Middle frontal gyrus (tissue), 1 donor: ENCODE data around the gene ALAS1.

Source experiments
- DNase-seq: peaks from one replicate; pipeline ENCODE4 v3.0.0-alpha.2; 2015; ENCODE audit warnings: low spot score; ENCODE audit errors: extremely low spot score

The ALAS1 gene

DNA sequence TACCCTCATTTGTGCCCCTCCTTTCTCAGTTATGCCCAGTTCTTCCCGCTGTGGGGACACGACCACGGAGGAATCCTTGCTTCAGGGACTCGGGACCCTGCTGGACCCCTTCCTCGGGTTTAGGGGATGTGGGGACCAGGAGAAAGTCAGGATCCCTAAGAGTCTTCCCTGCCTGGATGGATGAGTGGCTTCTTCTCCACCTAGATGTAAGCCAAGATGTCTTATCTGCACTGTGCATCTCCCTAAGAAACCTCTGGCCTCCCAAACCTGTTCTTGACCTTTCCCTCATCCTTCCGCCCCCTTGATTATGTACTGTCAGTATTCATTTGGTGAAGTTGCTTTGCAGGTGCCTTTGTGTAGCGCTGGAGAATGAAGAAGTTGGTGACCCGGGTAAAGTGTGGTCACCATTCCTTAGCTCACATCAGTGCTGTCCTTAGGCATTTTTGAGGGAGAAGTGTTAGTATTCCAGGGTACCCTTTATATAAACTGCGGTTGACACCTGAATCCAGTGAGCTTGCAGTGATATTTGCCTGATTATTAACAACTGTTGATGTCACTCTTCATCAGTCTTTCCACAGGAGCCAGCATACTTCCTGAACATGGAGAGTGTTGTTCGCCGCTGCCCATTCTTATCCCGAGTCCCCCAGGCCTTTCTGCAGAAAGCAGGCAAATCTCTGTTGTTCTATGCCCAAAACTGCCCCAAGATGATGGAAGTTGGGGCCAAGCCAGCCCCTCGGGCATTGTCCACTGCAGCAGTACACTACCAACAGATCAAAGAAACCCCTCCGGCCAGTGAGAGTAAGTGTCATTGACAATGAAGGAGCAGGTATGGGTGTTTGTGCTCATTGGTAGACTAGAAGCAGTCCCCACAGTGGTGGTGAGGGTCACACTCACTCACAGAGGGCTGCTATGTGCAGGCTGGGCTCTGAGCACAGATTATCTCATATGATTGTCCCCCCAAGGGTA, 966 bp downstream of the ALAS1 start:
- no peak for DNase-seq

DNA sequence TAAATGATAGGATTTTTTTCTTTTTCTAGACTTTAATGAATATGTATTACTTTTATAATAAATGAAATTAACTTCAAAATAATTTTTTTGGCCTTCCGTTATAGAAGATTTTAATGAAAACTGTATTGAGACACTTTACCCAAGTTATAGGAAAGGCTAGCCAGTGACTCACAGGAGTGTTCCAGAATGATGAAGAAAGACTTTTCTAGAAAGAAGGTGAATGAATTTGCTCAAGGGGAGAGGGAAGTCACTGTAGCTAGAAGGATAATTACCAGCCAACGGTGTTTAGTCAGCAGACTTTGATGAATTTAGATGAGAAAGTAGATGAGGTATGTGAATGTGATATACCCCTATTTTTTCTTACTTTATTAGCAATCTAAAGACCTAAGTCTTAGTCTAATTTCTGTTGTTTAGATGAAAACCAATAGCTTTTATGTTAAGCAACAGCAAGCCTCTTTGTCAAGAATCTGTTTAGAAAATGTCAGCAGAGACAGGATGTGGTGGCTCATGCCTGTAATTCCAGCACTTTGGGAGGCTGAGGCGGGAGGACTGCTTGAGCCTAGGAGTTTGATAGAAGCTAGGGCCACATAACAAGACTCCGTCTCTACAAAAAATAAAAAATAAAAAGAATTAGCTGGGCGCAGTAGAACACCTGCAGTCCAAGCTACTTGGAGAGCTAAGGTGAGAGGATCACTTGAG, 3.2 kb downstream of the ALAS1 start:
- no peak for DNase-seq

DNA sequence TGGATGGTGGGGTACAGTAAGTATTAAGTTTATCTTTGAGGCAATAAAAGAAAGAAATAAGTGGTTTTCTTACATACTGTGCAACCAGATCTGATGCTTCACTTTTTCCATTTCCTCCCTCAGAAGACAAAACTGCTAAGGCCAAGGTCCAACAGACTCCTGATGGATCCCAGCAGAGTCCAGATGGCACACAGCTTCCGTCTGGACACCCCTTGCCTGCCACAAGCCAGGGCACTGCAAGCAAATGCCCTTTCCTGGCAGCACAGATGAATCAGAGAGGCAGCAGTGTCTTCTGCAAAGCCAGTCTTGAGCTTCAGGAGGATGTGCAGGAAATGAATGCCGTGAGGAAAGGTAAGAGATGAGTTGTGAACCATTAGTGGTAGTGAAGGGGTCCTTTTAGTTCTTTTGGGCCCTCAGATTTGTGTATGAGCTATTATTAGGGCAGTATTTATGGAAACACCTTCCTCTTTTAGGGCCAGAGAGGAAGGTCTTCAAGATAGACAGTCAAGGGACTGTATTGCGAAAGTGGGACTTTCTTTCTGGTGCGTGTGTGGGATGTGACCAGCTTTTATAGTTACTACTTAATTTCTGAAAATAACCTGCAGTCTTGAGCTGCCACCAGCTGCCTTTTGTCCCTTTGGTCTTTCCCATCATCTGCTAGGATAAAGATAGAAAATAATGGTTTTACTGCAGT, 4.6 kb downstream of the ALAS1 start:
- DNase-seq: no peak

DNA sequence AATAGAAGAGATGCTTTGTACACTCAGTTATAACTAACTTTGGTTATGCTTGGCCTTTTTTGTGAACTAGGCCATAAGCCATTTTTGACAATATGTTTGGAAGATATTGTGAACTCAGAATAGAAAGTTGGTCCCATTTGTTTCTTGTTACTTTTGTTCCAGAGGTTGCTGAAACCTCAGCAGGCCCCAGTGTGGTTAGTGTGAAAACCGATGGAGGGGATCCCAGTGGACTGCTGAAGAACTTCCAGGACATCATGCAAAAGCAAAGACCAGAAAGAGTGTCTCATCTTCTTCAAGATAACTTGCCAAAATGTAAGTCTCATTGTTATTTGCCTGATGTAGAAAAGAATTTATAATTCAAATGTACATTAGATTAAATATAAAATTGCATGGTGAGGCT, 5.7 kb downstream of the ALAS1 start:
- DNase-seq: no peak

DNA sequence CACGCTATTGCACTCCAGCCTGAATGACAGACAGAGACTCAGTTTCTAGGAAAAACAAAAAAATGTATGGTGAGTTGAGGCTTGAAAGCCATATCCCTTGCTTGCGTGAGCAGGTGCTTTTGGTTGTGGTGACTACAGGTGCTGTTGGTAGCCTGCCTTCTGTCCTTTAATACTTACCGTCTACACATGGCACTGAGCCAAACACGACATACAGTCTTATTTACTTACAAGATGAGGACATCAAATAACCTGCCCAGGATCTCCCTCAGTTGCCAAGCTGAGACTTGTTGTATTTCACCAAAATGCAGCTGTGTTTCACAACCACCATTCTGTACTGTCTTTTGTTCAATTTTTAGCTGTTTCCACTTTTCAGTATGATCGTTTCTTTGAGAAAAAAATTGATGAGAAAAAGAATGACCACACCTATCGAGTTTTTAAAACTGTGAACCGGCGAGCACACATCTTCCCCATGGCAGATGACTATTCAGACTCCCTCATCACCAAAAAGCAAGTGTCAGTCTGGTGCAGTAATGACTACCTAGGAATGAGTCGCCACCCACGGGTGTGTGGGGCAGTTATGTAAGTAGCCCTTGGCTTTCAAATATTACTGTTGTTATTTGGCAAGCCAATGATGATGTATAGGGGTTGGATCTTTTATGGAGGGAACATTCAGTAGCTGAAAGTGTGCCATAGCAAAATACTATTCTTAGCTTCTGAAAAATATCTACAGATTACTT, 6.5 kb downstream of the ALAS1 start:
- DNase-seq: no peak

DNA sequence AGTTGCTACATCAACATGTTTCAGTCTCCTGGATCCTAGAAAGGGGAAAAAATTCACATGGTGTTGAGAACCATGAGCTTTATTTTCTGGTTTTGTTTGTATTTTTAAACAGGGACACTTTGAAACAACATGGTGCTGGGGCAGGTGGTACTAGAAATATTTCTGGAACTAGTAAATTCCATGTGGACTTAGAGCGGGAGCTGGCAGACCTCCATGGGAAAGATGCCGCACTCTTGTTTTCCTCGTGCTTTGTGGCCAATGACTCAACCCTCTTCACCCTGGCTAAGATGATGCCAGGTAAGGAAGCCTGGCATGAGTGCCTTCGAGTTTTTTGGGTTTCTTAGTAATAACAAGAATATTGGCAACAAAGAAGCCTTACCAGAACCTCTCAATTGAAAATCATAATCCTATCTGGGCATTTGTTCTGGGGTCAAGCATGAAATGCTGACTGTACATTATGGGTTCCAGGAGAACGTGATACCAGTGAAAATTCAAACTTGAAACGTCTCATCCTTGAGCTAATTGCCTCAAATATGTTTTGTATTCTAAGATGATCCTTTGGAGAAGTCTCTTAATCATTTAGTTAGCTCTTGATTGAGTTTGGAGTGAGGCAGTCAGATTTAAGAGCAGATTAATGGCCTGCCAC, 7.9 kb downstream of the ALAS1 start:
- DNase-seq: no peak

DNA sequence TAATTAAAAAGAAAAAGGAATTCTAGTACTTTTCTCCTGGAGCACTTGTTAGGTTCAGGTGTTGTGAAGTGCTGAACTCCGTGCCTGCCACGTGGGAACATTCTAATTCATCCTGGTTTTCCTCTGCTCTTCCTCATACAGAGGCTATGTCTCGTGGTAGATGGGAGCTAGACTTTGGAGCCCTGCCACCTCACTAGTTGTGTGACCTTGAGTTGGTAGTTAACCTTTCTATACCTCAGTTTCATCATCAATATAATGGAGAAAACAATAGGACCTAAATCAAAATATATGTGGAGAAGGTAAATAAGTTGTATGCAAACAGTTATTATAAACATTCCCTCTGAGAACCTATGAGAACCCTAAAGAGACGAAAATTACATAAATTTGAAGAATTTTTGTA, 10.6 kb downstream of the ALAS1 start:
- DNase-seq: no peak

DNA sequence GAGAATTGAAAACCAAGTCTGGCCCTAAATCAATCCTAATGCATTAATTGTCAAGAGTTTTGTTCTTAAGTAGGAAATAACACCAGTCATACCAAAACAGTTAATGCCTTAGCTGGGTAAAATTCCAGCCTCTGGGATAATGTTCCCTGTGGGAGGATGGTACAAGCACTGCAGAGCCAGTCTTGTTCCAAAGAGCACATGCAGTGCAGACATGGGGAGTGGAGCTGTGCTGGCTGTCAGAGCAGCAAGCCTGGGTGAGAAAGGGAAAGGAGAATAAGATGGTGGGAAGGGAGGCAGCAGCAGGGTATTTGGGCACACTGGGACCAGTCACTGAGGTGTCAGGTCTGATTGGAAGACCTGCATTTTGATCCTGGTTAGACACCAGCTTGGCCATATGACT, 12.1 kb downstream of the ALAS1 start:
- no peak for DNase-seq

DNA sequence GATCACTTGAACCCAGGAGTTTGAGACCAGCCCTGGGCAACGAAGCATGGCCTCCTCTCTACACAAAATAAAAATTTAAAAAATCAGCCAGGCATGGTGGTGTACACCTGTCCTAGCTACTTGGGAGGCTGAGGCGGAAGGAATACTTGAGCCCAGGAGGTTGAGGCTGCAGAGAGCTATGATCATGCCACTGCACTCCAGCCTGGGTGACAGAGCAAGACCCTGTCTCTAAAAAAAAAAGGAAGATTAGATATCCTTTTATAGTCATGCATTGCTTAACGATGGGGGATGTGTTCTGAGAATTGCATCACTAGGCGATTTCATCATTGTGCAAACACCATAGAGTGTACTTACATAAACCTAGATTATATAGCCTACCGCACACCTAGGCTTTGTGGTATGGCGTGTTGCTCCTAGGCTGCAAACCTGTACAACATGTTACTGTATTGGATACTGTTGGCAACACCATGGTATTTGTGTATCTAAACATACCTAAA, 12.6 kb downstream of the ALAS1 start:
- no peak for DNase-seq

DNA sequence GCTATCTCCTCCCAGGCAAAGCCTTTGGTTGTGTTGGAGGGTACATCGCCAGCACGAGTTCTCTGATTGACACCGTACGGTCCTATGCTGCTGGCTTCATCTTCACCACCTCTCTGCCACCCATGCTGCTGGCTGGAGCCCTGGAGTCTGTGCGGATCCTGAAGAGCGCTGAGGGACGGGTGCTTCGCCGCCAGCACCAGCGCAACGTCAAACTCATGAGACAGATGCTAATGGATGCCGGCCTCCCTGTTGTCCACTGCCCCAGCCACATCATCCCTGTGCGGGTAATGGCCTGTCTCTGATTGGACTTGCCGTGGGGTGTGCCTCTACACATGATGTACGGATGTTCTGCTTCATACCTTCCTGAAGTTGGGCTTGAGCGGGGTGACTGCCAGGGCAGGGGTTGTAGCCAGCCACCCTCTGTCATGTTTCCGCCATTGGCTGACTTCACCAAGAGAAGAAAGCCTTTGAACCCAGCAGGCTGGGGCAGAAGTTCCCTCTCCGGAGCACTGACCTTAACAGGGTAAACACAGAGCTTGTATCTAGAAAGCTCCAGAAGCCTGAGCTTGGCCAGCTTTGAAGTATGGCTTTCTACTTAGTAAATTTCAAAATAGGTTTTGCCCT, 13.4 kb downstream of the ALAS1 start:
- DNase-seq: no peak

DNA sequence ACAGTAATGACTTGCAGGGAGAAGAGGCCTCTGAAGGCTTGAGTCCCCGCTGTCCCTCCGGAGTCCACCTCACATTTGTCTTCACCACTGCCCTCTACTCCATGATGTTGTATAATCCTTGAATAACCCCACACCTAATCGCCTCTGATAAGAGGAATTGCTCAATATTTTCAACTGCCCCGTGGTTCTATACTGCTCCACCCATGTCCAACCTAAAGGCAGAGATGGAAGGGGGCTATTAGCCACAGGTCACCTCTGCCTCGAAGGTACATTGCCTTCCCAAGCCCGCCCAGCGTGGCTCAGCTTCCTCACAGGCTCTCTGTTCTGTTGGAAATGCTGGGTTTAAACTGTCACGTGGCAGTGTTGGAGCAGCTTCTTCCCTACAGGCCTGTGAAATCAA, 15.0 kb downstream of the ALAS1 start:
- DNase-seq: no peak

DNA sequence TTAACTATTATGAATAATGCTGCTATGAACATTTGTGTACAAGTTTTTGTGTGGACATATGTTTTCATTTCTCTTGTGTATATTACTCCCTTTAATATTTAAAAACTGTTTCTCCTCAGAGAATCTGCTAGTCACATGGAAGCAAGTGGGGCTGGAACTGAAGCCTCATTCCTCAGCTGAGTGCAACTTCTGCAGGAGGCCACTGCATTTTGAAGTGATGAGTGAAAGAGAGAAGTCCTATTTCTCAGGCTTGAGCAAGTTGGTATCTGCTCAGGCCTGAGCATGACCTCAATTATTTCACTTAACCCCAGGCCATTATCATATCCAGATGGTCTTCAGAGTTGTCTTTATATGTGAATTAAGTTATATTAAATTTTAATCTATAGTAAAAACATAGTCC, 15.9 kb downstream of the ALAS1 start:
- DNase-seq: no peak

DNA sequence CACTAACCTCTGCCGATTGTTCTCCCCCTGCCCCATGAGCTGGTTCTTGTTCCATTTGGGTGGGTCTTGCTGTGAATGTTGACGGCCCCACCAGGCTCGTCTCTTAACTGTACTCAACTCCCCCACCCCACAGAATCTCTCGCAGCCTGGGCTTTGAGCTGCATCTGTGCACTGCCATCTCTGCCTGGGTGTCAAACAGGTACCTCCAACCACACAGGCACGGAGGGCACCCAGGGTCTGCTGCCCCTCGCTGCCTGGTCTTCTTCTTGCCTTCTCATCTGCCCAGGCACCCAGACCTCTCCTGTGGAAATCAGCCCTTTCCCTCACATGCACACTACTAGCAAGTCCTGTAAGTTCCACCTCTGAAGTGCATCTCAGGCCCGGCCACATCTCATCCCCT, 17.4 kb downstream of the ALAS1 start:
- no peak for DNase-seq

DNA sequence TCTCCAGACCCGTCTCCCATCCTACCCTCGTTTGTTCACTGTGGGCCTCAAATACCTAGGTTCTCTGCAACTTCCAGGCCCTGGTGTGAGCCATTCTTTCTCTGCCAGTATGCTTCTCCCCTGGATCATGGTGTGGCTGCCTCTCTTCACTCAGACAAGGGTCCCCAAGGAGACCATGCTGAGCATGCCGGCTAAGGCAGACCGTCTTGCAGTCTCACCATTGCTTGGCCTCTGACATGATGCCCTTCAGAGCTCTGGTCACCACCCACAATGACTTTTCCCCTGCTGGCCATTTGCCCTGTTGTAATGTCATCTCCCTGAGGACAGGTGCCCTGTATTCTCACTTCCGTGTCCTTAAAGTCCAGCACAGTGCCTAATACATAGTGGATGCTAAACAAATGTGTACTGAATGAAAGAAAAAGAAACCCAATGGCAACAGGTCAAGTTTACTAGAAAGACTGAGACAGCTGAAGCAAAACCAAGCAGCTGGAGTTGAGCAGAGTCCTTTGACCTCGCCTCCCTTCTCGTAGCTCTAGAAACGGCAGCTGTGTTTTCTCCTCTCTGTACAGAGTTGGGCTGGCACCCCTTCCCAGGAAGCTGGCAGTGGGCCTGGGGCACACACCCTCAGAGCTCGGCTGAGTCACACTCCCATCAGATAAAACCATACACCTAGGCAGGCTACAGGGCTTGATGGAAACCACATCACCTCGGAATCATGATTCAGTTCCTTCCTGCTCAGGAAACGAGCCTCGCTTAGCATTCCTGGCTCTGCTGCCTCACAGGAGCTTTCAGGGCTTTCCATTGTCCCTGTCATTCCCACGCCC, 18.8 kb downstream of the ALAS1 start:
- DNase-seq: no peak

DNA sequence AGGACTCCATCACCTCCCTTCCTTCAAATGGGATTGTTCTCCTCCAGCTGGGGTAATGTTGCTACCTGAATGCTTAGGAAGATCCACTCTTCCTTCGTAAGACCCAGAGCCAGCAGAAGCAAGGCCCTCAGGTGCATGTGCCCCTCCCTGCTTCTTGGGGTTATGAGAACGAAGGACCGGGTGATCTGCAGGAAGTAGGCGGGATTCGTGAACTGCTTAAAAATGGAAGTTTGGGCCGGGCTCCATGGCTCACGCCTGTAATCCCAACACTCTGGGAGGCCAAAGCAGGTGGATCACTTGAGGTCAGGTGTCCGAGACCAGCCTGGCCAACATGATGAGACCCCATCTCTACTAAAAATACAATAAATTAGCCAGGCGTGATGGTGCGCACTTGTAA, 19.4 kb downstream of the ALAS1 start:
- DNase-seq: no peak

DNA sequence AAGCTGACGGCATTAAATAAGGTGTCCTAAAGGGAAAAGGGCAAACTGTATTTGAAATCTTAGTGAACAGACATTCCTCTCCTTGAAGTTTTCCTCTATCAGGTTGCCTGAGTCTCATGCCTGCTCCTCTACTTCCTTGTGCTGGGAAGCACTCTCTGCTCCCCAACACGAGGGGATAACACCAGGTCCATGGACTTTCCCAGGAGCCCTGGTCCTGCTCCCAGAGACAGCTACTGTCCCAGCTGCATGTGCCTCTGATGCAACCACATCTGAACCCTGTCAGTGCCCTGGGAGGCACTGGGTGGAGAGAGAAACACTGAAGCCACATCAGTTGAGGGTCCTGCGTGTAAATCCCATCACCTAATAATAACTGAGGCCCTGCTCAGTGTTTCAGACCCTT, 20.1 kb downstream of the ALAS1 start:
- DNase-seq: no peak

DNA sequence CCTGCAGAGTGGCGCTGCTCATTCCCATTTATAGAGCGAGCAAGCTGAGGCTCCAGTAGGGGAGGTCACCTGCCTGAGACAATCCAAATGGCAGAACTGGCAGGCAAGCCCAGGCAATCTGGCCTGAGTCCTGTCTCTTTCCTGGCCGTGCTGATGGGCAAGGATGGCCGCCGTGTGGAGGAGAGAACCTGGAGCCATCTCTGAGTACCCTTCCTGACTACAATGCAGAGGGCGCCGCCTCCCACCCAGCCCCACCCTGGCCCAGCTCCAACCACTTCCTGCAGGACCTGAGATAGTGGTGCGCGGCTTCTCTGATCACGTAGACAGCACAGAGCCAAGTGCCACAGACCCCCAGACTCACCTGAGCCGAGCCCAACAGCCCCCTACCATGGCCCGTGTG, 20.5 kb downstream of the ALAS1 start:
- no peak for DNase-seq

DNA sequence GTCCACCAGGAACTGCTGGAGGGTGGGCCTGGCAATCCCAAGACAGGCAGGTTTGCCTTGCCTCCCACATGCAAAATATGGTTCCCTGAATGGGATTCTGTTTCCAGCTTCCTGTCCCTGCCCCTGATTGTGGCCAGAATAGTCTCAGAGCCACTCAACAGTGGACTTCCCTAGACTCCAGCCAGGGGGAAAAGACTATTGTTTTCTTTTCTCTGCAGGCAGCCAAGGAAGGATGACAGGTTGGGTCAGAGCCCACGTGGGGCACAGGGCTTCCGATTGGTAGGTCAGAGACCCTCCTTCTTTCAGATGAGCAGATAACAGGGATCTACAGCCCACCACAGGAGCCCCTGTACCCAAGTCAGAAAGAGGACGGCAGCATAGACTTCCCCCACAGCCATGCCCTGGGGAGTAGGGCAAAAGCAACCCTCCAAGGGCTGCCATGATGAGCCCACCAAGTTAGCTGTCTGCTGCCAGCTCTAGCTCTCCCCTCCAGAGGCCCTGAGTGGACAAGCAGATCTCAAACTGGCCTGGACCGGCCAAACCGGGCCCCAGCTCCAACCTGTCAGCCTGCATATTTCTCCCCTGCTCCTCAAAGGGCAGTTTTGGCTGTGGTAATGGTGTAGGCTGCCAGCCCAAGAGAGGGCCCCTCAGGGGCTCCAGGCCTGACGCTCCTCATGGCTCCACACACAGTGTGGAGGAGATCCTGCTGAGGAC, 21.1 kb downstream of the ALAS1 start:
- no peak for DNase-seq
